Neural progenitor cell (in vitro differentiated cells): ENCODE measurements around the gene TTLL9. TPM values are rescaled to one million over a fixed set of nuclear protein-coding genes. Genes with fewer than 3 reads are reported as not detected.

ENCODE experiments used
- DNase-seq: peaks from one replicate; pipeline ENCODE4 v3.0.0-alpha.2; 2016; ENCODE audit warnings: low spot score
- H2AFZ ChIP-seq: fragments of 200-600 bp; sonication (generic); replicated peaks from 2 replicates; pipeline ENCODE4 v1.6.1; 2016; ENCODE audit warnings: antibody characterized with exemption
- H3F3A ChIP-seq: fragments of 200-600 bp; sonication (generic); 2 replicates; pipeline ENCODE4 v1.6.1; 2016; ENCODE audit warnings: antibody characterized with exemption, low read depth
- H3K27ac ChIP-seq: fragments of 200-600 bp; sonication (generic); 2 replicates; pipeline ENCODE4 v1.5.1; 2016; ENCODE audit warnings: mild to moderate bottlenecking
- H3K27me3 ChIP-seq: fragments of 200-600 bp; sonication (generic); 2 replicates; pipeline ENCODE4 v1.6.1; 2016; ENCODE audit warnings: mild to moderate bottlenecking, moderate library complexity
- H3K36me3 ChIP-seq: fragments of 200-600 bp; sonication (generic); 2 replicates; pipeline ENCODE4 v1.5.1; 2016
- H3K4me1 ChIP-seq: fragments of 200-600 bp; sonication (generic); 2 replicates; pipeline ENCODE4 v1.6.1; 2016; ENCODE audit warnings: mixed run types
- H3K4me2 ChIP-seq: fragments of 200-600 bp; sonication (generic); 2 replicates; pipeline ENCODE4 v1.6.1; 2016
- H3K4me3 ChIP-seq: fragments of 200-600 bp; sonication (generic); 2 replicates; pipeline ENCODE4 v1.5.1; 2016
- H3K79me2 ChIP-seq: fragments of 200-600 bp; sonication (generic); 2 replicates; pipeline ENCODE4 v1.6.1; 2016; ENCODE audit warnings: low read depth
- H3K9ac ChIP-seq: fragments of 200-600 bp; sonication (generic); 2 replicates; pipeline ENCODE4 v1.6.1; 2016
- H3K9me3 ChIP-seq: fragments of 200-600 bp; sonication (generic); 2 replicates; pipeline ENCODE4 v1.5.1; 2016; ENCODE audit warnings: low read depth
- H4K20me1 ChIP-seq: fragments of 200-600 bp; sonication (generic); 2 replicates; pipeline ENCODE4 v1.6.1; 2016; ENCODE audit warnings: low read depth
- H3K27ac Mint-ChIP-seq: 3 replicates; pipeline ENCODE4 v1.8.0; 2021; ENCODE audit warnings: mixed read lengths
- H3K27me3 Mint-ChIP-seq: 2 replicates; pipeline ENCODE4 v1.8.0; 2022; ENCODE audit warnings: low read depth, mild to moderate bottlenecking, inconsistent platforms, moderate library complexity, mixed read lengths; ENCODE audit not compliant: insufficient read depth
- H3K36me3 Mint-ChIP-seq: 3 replicates; pipeline ENCODE4 v1.8.0; 2021; ENCODE audit warnings: mixed read lengths
- H3K4me1 Mint-ChIP-seq: 3 replicates; pipeline ENCODE4 v1.8.0; 2021; ENCODE audit warnings: mixed read lengths
- H3K4me3 Mint-ChIP-seq: 3 replicates; pipeline ENCODE4 v1.8.0; 2021; ENCODE audit warnings: mild to moderate bottlenecking, moderate library complexity, mixed read lengths
- H3K9me3 Mint-ChIP-seq: 3 replicates; pipeline ENCODE4 v1.8.0; 2020; ENCODE audit warnings: mixed read lengths
- EZH2 ChIP-seq: fragments of 200-600 bp; sonication (generic); IDR thresholded peaks from 2 replicates; pipeline ENCODE4 v1.6.1; 2017; ENCODE audit warnings: antibody characterized with exemption, mild to moderate bottlenecking, moderate library complexity
- EZH2phosphoT487 ChIP-seq: fragments of 200-600 bp; sonication (generic); IDR thresholded peaks from 2 replicates; pipeline ENCODE4 v1.6.1; 2017; ENCODE audit warnings: antibody characterized with exemption
- total RNA-seq: library from RNA; depleted of rRNA; stranded (reverse); fragments of >200 nt; gene quantifications from 2 replicates; pipeline ENCODE4 v1.2.3, GENCODE V29; 2015; ENCODE audit warnings: low replicate concordance
- TF ChIP-seq, protein P1 (sequence below): fragments of 200-600 bp; sonication (generic); IDR thresholded peaks from 2 replicates; pipeline ENCODE4 v1.5.1; 2017; ENCODE audit warnings: antibody characterized with exemption, mild to moderate bottlenecking

Gene TTLL9
- total RNA-seq, 1 donor from 2014 or later: not detected

- no peak overlapping the region for H3K4me2 ChIP-seq
- TF ChIP-seq EZH2phosphoT487: no peak
- TF ChIP-seq, protein P1, sequence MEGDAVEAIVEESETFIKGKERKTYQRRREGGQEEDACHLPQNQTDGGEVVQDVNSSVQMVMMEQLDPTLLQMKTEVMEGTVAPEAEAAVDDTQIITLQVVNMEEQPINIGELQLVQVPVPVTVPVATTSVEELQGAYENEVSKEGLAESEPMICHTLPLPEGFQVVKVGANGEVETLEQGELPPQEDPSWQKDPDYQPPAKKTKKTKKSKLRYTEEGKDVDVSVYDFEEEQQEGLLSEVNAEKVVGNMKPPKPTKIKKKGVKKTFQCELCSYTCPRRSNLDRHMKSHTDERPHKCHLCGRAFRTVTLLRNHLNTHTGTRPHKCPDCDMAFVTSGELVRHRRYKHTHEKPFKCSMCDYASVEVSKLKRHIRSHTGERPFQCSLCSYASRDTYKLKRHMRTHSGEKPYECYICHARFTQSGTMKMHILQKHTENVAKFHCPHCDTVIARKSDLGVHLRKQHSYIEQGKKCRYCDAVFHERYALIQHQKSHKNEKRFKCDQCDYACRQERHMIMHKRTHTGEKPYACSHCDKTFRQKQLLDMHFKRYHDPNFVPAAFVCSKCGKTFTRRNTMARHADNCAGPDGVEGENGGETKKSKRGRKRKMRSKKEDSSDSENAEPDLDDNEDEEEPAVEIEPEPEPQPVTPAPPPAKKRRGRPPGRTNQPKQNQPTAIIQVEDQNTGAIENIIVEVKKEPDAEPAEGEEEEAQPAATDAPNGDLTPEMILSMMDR: no peak
- TF ChIP-seq EZH2: no peak
- DNase-seq: no peak
- H3K27ac Mint-ChIP-seq: no peak overlapping the region
- H3K4me1 Mint-ChIP-seq: peaks cover 34% of the 10 kb centered on the region
- peaks cover 42% of the 10 kb centered on the region for H3K4me1 ChIP-seq
- no peaks in the 10 kb centered on the region for H3K36me3 ChIP-seq
- H4K20me1 ChIP-seq: no peaks in the 10 kb centered on the region
- H3K36me3 Mint-ChIP-seq: no peaks in the 10 kb centered on the region
- no peak overlapping the region for H2AFZ ChIP-seq
- no peak overlapping the region for H3K9ac ChIP-seq
- no peaks in the 10 kb centered on the region for H3K9me3 ChIP-seq
- peaks cover 4% of the 10 kb centered on the region for H3K27me3 Mint-ChIP-seq
- no peaks in the 10 kb centered on the region for H3K9me3 Mint-ChIP-seq
- no peaks in the 10 kb centered on the region for H3K79me2 ChIP-seq
- H3K27me3 ChIP-seq: no peaks in the 10 kb centered on the region
- H3F3A ChIP-seq: peaks cover 14% of the 10 kb centered on the region
- H3K4me3 Mint-ChIP-seq: no peak overlapping the region
- H3K4me3 ChIP-seq: no peak overlapping the region
- no peak overlapping the region for H3K27ac ChIP-seq
These were observed 31.7 kb upstream of the TTLL9 start for GRCh38 chr20:31838646-31839292.

DNA sequence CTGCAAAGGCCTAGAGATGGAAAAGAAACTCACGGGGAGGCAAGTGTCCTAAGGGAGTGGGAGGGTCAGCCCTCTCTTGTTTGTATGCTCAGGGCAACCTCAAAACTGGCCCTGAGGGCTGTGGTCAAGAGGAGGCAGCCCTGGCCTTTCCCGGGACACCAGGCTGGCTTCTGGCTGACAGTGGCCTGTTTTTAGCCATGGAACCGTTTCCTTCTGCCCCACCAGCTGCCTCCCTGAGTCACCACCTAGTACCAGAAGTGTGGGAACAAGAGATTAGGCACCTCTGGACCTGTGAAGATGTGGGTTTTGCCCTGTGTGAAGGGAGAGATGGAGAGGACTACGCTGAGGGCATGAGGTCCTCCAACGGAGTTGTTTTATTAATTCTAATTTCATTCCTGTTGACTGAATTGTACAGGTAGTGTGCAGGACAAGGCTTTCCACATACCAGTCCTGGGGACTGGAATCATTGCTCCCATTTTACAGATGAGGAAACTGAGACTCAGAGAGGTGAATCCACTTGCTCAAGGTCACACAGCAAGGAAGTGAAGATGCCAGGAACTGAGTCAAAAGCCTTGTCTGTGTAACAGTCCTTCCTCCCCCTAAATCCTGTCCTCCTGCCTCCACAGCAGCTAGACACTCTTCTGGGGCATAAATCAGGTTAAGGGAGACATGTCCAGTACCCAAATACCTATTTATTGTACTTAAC is 30.5 kb upstream of the TTLL9 start:
- Histone ChIP-seq H3K36me3 (no peaks in the 10 kb centered on the region), H3K27me3 (no peaks in the 10 kb centered on the region), H4K20me1 (no peaks in the 10 kb centered on the region), H2AFZ (no peak overlapping the region), H3K4me3 (no peak overlapping the region), H3K4me1 (peaks cover 45% of the 10 kb centered on the region), H3K4me2 (no peak overlapping the region), H3K9me3 (no peaks in the 10 kb centered on the region), H3K27ac (no peak overlapping the region), H3F3A (peaks cover 14% of the 10 kb centered on the region), H3K9ac (no peak overlapping the region), H3K79me2 (no peaks in the 10 kb centered on the region)
- peaks cover 37% of the 10 kb centered on the region for H3K4me1 Mint-ChIP-seq
- H3K9me3 Mint-ChIP-seq: no peaks in the 10 kb centered on the region
- H3K27ac Mint-ChIP-seq: no peak overlapping the region
- no peaks in the 10 kb centered on the region for H3K36me3 Mint-ChIP-seq
- no peak overlapping the region for H3K4me3 Mint-ChIP-seq
- TF ChIP-seq EZH2 (no peak), EZH2phosphoT487 (no peak)
- TF ChIP-seq, protein P1: no peak
- peaks cover 9% of the 10 kb centered on the region for H3K27me3 Mint-ChIP-seq
- DNase-seq: no peak

- TF ChIP-seq EZH2 (no peak), EZH2phosphoT487 (no peak)
- TF ChIP-seq, protein P1: no peak
- Mint-ChIP-seq H3K27me3 (peaks cover 9% of the 10 kb centered on the region), H3K9me3 (no peaks in the 10 kb centered on the region), H3K4me1 (peaks cover 28% of the 10 kb centered on the region), H3K27ac (no peak overlapping the region), H3K36me3 (no peaks in the 10 kb centered on the region), H3K4me3 (no peak overlapping the region)
- H3K4me2 ChIP-seq: no peak overlapping the region
- DNase-seq: no peak
- no peaks in the 10 kb centered on the region for H3K27me3 ChIP-seq
- peaks cover 55% of the 10 kb centered on the region for H3K4me1 ChIP-seq
- no peak overlapping the region for H3K9ac ChIP-seq
- no peaks in the 10 kb centered on the region for H3K79me2 ChIP-seq
- H4K20me1 ChIP-seq: no peaks in the 10 kb centered on the region
- H3F3A ChIP-seq: peaks cover 17% of the 10 kb centered on the region
- no peak overlapping the region for H2AFZ ChIP-seq
- H3K4me3 ChIP-seq: no peak overlapping the region
- no peak overlapping the region for H3K27ac ChIP-seq
- H3K9me3 ChIP-seq: no peaks in the 10 kb centered on the region
- no peaks in the 10 kb centered on the region for H3K36me3 ChIP-seq
These were observed 29.3 kb upstream of the TTLL9 start for GRCh38 chr20:31840906-31841816.
